Stimulated activated CD4-positive, alpha-beta T cell treated with anti-CD3 and anti-CD28 coated beads, TNF-alpha, amount 100 ng/mL, for 1 hour (primary cell): ENCODE data around the gene HTRA3.

Source experiments
- DNase-seq, 3 donors: peaks; one replicate each; pipeline ENCODE4 v3.0.0-alpha.2; 2020; ENCODE audit warnings: low read depth in 3 of 3, low spot score in 1 of 3

HTRA3 gene

DNA sequence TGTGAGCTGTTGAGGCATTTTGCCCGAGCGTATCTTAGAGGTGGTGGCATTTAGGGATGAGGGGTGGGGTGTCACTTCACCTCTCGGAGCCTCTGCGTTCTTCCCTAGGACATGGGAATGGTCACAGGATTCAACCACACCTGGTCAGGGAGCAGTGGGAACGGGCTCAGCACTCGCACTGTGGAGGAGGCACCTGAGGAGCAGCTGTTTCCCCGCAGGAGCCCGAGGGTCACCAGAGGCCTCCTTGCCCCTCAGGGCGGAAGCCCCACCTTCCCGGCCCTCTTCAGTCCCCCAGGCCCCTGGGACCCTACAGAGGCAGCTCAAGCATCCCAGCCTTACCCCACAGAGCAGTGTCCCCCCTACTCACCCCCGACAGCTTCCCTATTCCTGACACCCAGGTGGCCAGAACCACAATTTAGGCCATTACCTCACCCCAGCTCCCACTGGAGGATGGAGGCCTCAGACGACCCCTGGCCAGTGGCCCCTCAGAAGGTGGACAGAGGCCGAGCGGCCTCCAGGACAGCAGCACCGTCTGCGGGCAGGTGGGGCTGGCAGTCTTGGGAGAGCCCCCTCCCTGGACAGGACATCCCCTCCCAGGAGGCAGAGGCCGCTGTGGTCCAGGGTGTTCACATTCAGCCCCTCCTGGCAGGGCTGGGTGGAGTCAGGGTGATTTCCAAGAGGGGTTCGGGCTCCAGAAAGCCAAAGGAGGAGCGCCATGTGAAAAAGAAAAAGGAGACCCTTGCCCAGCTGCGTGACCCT lies 4.2 kb upstream of the HTRA3 start:
- DNase-seq = no peak

DNA sequence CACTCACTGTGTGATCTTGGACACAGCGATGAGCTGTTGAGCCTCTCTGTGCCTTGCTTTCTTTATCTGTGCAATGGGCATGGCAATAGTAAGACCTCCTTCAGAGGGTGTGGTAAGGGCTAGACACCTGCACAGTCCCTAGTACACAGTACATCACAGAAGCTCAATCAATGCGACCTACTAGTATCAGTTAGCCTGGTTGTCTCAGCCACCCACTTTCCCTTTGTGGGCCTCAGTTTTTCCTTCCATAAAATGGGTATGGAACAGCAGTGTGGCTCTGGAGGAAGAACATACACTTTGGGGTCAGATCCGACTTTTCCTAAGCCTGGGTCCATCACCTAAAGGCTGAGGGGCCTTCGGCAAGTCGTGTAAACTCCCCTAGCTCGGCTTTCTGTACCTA lies 3.5 kb upstream of the HTRA3 start:
- no peak for DNase-seq

DNA sequence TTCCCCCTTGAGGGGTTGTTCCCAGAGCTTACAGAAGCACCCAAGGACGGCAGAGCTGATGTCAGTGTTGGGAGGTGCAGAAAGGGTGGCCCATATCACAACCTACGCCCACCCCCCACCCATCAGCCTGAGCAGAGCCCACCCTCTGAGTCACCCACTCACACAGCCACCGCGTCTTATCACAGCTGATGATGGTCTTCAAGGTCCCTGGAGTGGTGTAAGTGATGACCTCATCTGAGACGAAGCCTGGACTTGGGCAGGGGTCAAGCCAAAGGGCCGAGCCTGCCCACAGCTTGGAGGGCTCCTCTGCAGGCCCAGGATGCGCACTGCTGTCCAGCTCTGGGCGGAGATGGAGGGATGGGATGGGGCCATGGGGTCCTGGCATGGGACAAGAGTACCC lies 3.0 kb upstream of the HTRA3 start:
- no peak for DNase-seq

DNA sequence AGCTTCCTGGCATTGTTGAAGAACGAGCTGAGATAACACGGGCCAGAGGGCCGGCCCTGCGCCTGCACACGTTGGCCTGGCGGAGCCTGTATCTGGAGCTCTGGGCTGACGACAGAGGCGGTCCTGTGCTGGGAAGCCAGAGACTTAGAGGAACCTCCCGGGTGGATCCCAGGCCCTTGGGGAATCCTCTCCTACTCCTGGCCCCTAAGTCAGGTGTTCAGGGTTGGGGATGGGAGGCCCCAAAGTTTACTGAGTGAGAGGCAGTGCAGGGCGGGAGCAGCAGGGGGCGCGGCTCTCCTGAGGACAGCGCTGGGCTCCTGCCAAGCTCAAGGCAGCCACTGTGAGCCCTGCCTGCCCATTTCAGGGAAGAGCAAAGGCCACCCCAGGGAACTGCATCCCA lies 2.5 kb upstream of the HTRA3 start:
- DNase-seq = no peak

DNA sequence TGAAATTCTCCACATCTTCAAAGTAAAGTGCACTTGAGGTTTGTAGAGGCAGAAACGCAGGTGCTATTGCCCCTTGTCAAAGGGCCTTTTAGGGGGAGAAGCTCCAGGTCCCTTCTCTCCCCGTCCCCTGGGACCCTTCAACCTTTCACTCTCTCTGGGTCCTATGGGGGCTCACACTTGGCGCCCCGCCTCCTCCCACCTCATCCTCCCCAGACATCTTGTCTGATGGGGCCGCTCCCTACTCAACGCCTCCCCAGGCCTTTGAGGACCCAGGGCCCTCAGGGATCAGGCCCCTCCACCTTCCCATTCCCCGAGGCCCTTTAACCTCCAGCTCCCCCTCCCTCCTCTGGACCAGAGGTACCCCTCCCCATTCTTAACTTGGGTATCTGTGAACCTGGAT lies 1.3 kb upstream of the HTRA3 start:
- no peak for DNase-seq

DNA sequence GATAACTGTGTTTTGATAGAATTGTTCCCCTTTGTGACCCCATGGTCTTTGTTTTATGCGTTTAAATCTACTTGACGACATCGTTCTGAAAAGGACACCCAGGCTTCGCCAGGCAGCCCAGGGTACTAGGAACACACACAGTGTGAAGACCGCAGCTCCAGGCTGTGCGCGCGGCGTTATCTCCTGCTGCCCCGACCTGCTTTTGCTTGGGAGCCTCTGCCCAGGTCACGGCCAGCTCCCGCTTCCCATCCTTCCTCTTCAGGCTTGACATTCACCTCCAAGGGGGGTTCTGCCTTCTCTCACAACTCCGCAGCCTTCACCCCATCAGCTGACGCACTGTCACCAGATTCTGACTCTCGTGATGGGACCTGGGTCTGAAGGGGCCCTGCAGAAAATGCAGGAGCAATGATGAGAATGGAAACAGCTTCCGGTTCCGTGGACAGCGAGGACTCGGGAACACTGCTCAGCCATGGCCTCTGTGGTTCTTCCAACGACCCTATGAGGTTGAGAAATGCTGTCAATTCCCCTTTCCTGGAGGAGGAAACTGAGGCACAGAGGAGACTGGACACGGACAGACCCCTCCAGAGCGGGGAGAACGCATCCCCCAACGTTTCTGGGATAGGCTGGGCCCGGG lies 536 bp upstream of the HTRA3 start:
- DNase-seq = no peak

DNA sequence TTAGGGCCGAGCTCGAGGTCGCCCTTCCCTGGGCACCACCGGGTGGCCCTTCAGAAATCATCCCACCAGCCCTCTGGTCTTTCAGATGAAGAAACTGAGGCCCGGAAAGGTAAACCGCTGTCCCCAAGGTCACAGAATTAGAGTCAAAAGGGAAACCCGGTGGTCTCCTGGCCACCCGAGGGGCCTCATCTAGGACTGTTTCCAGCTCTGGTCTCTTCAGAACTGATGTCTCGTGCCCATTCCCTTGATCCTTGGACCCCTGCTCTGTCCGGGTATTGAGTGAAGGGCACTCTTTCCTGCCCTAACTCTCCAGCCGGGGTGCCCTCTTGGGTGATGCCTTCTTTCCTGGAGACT lies 841 bp downstream of the HTRA3 start:
- no peak for DNase-seq

DNA sequence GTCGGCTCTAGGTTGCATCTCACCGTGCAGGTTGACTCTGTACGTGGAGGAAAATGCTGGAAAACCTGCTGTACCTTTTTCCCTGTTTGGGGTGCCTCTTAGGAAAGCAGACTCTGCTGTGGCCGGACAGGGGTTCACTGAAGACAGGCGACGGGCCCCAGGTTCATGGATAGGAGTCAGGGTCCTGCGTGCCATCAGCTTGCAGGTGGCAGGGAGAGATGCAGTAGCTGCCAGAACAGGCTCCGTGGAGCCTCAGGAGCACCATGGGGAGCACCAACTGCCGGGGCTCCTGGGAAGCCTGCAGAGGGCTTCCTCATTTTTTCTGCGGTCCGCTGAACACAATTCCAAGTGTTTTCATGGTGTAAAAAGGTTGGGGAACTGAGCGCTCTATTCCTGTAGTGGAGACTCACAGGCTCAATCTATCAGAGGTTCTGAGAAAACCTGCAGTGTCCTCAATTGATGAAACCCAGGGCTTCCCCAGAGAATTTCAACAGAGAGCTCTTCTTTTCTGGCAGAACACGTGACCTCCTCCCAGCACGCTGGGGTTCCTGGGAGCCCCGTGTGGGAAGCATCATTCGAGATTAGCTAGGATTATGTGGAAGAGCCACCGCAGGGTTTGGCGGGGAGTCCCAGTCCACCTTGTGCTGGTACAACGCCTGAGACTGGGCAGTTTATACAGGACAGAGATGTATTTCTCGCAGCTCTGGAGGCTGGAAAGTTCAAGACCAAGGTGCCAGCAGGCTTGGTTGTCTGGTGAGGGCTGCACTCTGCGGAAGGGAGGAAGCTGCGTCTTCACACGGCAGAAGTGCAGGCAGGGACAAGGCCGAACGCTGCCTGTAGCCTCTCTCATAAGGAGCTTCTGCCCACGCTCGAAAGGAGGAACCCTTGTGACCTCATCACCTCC lies 1.6 kb downstream of the HTRA3 start:
- DNase-seq = no peak

DNA sequence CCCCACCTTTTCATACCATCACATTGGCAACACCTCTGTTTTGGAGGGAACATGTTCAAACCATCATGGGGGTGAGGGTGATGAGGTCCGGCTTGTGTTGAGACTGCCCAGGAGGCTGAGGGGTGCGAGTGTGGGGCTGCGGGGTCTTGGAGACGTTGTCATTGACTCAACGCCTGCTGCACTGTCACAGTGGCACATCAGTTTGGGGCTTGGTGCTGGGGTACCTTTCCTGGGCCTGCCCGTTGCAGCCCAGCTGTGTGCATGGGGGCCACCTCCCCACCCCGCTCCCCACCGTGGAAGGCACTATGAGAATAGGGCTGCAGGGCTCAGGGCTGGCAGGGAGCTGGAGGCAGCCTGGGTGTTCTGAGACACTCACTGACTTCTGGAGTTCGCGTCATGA lies 2.3 kb downstream of the HTRA3 start:
- DNase-seq = no peak

DNA sequence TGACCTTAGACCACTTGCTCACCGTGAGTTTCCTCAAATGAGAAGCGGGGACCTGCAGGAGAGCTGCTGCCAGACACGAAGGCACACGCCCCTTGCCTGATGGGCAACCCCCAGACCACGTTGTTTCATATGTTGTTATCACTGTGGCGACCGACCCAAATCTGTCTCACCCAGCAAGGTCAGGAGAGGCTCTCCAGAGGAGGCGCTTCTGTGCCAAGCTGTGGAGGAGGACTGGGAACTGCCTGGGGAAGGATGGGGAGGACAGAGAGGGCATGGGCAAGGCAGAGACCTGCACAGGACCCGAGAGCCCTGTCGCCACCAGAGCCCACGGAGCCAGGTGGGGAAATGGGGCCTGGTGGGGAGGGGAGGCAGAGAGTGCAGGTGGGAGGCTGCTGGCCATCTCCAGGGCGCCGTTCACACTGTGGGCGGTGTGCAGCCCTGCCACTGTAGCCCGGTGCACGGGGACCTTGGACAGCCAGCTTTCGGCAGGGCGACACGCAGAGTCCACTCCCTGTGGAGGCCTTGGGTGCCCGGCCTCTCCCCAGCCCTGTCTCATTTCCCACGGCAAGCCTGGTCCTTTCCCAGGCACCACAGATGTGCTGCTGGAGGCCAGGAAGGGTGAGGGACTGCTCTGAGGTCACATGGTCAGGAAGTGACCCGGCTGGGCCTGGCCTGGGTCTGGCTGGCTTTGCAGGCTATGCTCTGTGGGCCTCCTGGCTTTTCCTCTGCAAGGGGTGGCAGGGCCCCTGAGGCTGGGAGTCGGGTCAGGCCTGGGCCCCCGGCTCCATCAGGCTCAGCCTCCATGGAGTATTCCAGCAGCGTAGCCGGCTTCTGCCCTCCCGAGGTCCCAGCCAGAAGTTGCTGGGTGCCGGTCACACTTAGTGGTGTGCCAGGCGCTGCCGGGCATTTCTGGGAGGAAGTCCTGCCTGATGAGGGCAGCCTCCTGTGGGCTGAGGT lies 3.2 kb downstream of the HTRA3 start:
- no peak for DNase-seq

DNA sequence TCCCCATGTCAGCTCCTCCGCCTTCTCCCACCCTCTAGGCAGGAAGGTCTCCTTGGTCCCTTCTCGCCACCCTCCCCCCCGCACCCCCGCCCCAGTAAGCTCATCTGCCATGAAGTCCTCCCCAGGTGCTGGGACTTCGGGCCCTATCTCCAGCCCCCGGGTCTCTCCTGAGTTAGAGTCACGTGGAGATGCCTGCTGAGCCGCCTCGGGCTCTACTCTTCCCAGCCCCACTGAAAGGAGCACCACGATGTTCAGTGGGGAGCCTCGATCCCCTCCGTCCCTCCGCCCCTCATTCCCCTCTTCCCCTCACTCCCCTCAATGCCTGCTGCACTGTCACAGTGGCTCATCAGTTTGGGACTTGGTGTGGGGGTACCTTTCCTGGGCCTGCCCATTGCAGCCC lies 3.9 kb downstream of the HTRA3 start:
- DNase-seq = no peak

DNA sequence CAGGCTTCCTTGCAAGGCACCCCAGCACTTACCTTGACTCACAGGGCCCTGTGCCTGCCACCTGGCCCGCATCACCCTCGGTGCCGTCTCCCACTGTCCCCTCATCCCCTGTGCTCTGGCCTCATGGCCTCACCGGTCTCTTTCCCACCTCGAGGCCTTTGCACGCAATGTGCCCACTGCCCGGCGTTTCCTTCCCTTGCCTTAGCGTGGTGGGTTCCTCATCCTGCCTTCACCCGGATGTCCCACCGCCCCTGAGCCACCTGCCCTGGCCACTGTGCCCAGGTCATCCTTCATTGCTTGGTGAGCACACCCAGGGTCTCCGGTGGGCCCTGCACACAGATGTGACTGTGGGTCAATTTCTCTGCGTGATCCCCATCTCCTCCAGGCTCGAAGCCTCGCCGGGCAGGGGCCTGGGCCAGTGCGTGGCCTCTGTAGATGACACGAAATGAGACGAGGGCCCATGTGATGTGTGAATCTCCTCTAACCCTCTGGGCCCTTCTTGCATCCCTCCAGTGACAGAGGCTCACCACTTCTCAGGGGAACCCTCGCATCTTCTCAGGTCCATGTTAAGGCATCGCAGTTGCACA lies 4.6 kb downstream of the HTRA3 start:
- no peak for DNase-seq

DNA sequence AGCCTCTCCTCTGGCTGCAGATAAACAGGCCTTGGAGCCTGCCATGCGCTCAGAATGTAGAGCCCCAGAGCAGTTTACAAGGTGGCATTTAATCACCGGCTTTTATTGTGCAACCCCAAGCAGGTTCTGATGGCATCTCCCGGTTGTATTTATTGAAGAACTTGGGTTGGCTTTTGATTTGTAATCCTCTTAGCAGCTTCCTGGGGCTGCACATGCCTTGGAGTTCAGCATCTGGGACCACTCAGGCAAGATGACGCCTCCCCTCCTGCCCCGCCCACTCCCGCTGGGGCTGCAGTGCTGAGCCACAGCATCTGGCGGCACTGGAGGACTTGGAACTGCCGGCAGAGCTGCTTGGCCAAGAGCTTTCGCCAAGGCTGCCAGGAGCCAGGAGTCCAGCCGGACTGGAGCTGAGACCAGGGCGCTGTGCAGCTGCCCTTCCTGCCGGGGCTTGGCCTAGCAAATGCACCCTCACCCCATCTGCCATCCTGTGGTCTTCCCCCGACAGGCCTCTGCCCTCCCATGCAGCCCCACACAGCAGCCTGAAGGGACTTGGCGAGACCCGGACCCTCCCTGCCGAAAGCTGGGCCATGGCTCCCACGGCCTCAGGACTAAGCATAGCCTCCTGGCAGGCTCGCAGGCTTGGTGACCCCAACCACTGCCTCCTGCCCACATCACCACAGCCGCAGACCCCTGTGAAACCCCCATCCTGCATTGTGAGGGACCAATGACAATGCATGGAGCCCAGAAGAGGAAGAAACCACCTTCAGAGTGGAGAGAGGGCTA lies 5.4 kb downstream of the HTRA3 start:
- DNase-seq = no peak

DNA sequence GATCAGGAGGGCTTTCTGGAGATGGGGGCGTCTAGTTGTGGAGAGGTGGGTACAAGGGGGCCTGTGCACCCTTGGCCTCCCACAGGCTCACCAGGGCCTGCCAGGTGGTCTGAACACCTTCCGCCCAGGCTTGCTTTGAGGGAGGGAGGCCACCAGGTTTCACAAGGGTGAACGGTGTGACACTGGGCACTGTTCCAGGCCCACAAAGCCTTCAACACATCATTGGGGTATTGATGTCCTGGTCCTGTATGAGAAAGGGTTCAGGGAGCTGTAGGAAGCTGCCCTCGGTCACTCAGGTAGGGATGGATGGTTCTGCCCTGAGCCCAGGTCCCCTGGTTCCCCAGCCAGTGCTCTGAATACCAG lies 6.0 kb downstream of the HTRA3 start:
- DNase-seq = no peak

DNA sequence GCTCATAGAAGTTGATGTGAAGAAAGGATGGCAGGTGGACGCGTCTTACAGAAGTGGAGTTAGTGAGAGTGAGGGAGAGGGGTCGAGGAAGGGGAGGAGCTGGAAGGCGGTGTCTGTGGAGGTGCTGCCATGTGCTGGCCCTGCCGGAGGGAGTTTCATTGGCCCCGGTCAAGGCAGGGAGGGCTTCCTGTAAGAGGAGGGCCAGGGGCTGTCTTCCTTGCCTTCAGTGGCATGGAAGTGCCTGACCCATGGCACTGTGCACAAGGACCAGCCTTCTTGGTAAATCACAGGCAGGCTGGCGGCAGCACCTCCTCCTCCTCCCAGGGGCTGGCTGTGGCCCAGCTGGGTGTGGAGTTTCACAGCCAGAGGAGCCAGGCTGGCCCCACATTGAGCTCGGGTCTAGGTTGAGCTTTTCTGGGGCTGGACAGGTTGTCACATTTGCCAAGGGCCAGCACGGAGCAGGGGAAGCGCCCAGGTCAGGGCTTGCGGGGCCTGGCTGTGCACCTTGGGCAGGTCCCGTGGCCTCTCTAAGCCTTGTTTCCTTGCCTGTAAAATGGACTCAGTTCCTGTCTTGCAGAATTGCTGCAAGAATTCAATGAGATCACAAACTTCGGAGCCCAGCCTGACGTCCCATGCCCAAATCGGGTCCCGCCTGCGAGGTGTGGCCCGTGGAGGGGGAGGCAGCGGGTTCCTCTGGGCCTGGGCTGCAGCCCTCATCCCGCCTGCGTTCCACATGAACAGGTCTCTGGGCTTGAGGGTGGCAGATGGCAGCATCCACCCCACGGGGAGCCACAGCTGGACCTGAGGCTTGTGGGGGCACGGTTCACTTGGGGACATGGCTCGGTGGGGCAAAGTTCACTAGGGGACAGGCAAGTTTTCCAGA lies 7.0 kb downstream of the HTRA3 start:
- DNase-seq = no peak

DNA sequence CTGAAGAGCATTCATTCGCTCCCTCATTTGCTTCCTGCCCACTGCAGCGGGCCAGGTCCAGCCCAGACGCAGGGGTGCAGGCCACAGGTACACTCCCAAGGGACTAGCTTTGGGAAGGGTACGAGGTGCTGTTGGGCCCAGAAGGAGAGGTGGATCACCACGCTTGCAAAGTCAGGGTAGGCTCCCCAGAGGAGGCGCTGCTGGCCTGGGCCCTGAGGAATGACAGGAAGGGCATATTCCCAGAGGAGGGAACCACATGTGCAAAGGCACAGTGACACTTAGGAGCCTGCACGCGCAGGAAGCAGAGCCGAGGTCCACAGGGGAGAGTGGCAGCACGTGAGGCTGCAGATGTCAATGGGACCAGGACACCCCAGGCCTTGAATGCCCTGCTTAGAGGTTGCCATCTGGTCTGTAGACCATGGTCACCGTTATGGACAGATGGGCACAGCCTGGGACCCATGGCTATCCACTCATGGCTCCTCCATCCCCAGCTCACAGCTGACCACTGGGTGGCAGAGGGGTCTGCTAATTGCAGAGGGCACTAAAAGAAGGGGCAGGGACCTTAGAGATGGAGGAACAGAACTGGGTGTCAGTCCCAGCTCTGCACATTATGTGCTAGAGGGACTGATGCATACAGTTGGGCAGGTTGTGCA lies 7.9 kb downstream of the HTRA3 start:
- no peak for DNase-seq

DNA sequence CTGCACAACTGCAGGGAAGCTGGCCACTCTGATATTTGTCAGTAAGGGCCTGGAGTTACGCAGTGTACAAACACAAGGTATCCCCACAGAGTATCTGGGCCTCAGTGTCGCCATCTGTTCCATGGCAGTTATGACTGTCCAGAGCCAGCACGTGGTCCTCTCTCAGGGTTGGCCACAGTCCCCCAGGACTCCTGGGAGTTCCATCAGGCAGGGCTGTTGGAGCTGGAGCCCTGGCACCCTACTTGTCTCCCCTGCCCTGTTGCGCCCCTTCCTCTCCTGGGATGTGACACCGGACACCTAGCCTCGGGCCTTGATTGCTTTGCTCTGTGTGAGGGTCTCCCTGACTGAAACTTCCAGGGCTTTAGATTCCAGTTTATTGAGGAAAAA lies 8.4 kb downstream of the HTRA3 start:
- no peak for DNase-seq
